ENCODE results near the gene UBASH3A.

Gene UBASH3A

DNA sequence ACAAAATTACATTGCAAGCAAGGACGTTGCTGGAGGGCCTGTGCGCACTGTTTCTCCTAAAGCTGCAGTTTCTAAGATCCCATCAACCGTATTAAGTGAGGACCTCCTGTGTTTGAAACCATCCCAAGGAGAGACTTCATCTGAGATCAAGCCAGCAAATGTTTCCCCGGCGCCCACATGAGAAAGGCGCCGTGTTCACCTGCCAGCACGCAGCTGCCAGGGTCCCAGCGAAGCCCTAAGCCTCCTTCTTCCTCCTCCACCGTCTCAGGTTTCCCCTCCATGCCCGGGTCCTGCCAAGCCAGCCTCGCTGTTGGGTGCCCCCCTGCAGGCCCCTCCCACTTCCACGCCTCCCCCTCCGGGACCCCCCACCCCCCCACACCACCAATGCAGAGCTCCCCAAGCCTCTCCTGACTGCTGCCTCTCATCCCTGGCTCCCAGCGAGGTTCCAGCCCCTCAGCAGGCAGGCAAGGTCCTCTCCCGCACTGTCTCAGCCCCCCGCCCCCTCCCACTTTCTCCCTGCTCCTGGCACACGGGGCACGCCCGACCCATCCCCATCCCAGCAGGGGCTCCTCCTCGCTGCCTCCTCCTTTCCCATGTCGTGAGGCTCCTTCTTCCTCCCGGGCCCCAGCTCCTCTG, 28.7 kb upstream of the UBASH3A start:
- no peak for DNase-seq (ENCODE audit: low read depth in 4 of 4, low spot score in 1 of 4)

- no peak for DNase-seq (ENCODE audit: low read depth in 4 of 4, low spot score in 1 of 4)
These were observed 28.2 kb upstream of the UBASH3A start for GRCh38 chr21:42375506-42375905.

DNA sequence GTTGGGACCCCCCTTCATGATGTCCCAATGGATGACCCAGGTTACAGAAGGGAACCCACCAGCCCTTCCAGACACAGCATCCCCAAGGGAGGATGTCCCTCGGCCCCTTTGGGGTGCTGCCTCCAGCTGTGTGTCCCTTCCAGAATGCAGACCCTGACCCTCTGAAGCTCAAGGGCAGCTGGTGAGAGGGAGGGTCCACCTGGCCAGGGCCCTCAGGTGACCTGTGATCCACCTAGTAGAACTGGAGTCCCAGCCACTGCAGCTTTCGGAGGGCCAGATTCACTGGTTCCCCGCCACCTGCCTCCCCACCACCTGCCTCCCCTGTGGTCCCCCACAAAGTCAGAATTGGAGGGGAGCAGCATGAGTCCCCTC, 27.8 kb upstream of the UBASH3A start:
- DNase-seq (ENCODE audit: low read depth in 4 of 4, low spot score in 1 of 4), result no peak

DNA sequence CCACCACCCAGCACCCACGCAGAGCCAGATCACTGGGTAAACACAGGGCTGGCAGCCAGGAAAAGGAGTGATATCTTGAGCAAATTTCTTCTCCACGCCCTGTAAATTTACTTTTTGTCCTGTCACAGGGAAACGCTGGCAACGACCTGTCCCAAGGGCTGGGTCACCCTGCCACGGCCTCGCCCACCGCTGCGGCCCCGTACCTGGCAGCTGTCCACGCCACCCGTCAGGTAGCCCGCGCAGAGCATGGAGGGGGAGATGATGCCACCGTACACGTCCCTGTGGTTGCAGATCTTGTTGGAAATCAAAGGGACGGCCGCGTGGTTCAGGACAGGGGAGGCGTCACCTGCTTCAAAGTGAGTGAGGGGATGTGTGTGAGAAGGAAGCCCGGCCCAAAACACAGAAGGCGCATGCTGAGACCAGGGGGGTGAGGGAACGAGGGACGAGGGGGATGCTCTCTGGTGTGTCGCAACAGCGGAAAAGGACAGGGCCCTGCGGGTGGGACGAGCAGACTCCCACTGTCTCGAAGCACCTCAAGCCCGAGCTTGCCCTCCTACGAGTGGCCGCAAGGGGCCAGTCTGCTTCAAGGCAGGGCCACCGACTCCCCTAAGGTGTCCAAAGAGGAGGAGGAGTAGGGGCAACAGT, 27.2 kb upstream of the UBASH3A start:
- no peak for DNase-seq (ENCODE audit: low read depth in 4 of 4, low spot score in 1 of 4)

GRCh38 chr21:42377211-42377950, 26.3 kb upstream of the UBASH3A start:
- no peak for DNase-seq (ENCODE audit: low read depth in 4 of 4, low spot score in 1 of 4)

- no peak for DNase-seq (ENCODE audit: low read depth in 4 of 4, low spot score in 1 of 4)
These were observed 25.8 kb upstream of the UBASH3A start for GRCh38 chr21:42377951-42378340.

- DNase-seq (ENCODE audit: low read depth in 4 of 4, low spot score in 1 of 4), result no peak
These were observed 25.3 kb upstream of the UBASH3A start for GRCh38 chr21:42378418-42378817.

- no peak for DNase-seq (ENCODE audit: low read depth in 4 of 4, low spot score in 1 of 4)
These were observed 24.1 kb upstream of the UBASH3A start for GRCh38 chr21:42379426-42380215.

GRCh38 chr21:42381347-42381984, 22.2 kb upstream of the UBASH3A start:
- DNase-seq (ENCODE audit: low read depth in 4 of 4, low spot score in 1 of 4), result no peak

DNA sequence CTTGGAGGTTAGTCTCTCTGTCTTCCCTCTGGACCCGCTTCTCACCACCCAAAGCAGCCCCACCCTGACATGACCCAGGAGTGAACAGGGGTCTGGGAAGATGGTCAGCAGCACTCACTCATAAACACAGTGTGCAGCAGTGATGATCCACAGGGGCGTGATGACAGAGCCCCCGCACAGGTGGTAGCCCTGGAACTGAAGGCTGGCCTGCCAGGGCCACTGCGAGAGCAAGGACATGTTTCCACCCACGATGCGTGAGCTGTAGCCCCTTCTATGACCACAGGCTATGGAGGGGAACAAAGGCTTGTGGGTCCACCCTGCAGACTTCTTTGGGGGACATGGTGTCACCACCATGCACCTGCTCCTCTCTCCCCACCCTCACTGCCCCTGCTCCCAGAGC, 20.8 kb upstream of the UBASH3A start:
- no peak for DNase-seq (ENCODE audit: low read depth in 4 of 4, low spot score in 1 of 4)

DNA sequence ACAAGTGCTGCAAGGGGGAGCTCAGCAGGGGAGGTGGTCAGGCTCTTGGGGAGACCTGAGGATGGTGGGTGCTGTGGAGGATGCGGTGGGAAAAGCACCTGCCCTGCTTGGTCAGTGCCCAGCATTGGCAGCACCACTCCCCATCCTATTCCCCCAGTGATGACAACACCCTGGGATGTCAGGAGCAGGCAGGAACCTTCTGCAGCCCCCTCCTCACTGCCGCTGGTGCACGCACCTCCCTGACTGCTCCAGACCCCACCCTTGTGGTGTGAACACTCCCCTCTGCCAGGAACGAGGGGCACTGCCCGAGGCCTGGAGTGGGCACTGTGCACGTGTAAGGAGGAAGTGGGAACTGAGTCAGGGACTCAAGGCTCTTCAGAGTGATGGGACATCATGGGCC, 20.4 kb upstream of the UBASH3A start:
- no peak for DNase-seq (ENCODE audit: low read depth in 4 of 4, low spot score in 1 of 4)

- DNase-seq (ENCODE audit: low read depth in 4 of 4, low spot score in 1 of 4), result no peak
These were observed 19.4 kb upstream of the UBASH3A start for GRCh38 chr21:42384156-42384945.

DNA sequence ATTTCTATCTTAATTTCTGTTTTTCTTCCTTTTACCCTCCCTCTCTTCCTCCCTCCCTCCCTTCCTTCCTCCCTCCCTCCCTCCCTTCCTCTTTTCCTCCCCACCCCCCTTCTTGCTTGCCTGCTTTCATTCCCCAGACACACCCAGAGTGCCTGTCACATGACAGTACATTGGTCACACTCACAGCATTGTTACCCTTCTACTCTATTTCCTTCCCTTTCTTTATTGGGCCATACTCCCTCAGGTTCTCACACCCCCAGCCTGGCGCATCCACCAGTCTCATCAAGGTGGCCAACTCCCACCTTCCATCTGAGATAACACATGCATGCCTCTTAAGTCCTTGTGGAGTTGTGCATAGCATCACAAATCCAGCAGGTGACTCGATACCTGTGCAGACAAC, 18.7 kb upstream of the UBASH3A start:
- no peak for DNase-seq (ENCODE audit: low read depth in 4 of 4, low spot score in 1 of 4)

DNA sequence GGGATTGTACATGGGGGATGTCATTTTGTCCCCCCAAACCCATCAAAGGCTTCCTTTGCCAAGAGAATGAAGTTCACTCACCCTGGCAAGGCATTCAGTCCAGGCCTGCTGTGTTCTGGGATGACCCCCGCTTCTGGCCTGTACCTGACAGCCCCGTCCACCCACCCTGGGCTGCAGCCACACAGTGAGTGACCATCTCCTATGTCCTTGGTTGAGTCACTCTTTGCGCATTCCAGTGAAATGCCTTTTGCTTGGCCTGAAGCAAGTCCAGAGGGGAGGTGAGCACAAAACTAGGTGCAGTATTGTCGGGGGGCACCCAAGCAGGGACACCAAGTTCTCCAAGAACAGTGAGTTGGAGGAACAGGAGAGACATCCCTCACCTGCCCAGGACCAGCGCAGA, 18.1 kb upstream of the UBASH3A start:
- DNase-seq (ENCODE audit: low read depth in 4 of 4, low spot score in 1 of 4), result no peak

DNA sequence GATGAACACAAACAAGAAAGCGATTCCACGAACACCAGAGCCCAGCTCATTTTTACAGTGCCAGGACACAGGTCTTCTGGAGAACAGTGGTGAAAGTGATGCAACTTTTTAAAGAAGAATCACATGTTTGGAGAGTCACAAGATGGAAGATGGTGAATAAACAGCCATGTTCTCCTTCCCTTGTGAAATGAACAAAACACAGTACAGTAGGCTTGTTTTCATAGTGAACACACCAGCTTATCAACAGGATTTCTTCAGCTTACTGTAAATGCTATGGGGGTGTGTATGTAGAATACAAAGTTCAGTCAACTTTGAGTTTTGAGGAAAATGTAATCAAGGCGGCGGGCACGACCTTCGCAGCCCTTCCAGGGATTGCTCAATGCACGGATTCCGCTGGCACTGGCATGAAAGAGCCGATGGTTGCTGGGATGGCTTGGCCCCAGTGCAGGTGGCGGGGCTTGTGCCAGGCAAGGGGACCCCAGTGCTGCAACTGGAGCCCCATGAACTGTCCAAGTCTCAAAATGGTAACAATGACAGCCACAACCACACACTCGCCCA, 17.6 kb upstream of the UBASH3A start:
- DNase-seq (ENCODE audit: low read depth in 4 of 4, low spot score in 1 of 4), result no peak

DNA sequence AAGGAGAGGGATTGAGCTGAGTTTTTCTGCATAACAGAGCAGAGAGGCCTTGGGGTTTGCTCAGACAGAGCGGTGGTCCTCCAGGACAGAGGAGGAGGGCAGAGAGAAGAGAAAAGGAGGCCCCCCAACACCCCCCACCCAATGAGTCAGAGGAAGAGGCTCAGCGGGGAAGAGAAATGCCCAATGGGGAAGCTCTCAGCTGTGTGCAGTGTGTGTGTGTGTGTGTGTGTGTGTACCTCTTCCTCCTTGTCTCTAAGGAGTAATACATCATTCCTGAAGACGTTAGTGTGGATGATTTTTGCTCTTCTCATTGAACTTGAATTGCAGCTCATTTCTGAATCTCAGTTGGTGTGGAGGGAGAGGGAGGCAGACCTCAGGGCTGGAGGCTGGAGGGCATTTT, 16.5 kb upstream of the UBASH3A start:
- DNase-seq (ENCODE audit: low read depth in 4 of 4, low spot score in 1 of 4), result no peak

GRCh38 chr21:42387843-42388340, 15.8 kb upstream of the UBASH3A start:
- DNase-seq (ENCODE audit: low read depth in 4 of 4, low spot score in 1 of 4), result no peak

GRCh38 chr21:42388740-42389448, 14.8 kb upstream of the UBASH3A start:
- no peak for DNase-seq (ENCODE audit: low read depth in 4 of 4, low spot score in 1 of 4)

DNA sequence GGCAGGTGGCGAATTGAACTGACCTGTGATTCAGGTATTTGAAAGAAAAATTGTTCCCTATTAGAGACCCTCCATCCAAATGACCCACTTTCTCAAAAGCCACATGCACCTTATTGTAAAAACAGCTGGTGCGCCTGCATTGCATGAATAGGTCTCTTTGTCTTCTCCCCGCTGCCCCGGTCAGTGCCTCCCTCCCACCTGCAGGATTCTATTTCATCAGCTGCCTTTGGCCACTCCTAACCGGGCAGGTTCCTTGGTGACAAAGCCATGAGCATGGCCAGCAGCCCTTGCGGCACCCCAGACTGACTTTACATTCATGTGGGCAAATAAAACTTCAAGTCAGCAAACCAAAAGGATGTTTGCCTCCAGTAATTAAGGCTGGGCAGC, 14.3 kb upstream of the UBASH3A start:
- no peak for DNase-seq (ENCODE audit: low read depth in 4 of 4, low spot score in 1 of 4)
